Measurements from ENCODE around the gene ZBTB39.

DNA sequence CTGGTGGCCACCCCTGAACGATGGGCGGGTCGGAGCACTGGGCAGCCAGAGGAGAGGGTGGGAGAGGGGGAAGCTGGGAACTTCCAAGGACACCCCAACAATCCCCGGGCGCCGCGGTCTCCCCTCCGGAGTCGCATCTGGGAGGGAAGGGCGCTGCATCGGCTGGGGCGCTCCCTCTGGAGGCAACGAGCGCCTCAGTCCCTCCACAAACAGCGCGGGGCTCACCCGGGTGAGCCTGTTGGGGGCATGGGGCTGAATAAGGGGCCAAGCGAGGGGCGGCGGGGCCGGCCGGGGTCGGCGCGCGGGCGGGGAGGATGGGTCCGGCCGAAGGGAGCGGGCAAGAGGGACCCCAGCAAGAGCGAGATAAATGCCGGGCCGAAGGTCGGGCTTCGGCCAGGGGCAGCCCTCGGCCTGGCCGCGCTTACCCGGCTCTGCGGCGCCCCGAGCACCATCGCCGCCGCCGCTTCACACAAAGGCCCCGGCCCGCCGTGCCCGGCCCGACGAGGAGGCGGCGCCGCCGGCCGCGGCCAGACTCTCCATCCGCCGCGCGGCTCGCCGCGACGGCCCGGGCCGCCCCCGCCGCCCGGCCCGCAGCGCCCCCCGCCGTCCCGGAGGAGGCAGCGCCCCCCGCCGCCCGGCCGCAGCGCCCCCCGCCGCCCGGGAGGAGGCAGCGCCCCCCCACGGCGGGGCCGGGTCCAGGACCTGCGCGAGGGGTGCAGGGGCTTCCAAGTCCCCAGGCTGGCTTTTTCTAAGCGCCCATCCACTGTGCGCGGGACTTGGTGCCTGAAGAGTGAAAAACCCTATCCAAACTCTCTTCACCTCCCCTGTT, at the start of gene ZBTB39:
- no peak for TF ChIP-seq EZH2 (IDR thresholded peaks at IDR 0.05; ENCODE audit: low read length, unreplicated experiment)
- TF ChIP-seq, protein P1, sequence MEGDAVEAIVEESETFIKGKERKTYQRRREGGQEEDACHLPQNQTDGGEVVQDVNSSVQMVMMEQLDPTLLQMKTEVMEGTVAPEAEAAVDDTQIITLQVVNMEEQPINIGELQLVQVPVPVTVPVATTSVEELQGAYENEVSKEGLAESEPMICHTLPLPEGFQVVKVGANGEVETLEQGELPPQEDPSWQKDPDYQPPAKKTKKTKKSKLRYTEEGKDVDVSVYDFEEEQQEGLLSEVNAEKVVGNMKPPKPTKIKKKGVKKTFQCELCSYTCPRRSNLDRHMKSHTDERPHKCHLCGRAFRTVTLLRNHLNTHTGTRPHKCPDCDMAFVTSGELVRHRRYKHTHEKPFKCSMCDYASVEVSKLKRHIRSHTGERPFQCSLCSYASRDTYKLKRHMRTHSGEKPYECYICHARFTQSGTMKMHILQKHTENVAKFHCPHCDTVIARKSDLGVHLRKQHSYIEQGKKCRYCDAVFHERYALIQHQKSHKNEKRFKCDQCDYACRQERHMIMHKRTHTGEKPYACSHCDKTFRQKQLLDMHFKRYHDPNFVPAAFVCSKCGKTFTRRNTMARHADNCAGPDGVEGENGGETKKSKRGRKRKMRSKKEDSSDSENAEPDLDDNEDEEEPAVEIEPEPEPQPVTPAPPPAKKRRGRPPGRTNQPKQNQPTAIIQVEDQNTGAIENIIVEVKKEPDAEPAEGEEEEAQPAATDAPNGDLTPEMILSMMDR (conservative IDR thresholded peaks at IDR 0.05; ENCODE audit: low read depth, low read length), result peak; percentile 63
